Progenitor cell of endocrine pancreas (in vitro differentiated cells): ENCODE measurements around the gene REXO1. TPM values are rescaled to one million over a fixed set of nuclear protein-coding genes. Genes with fewer than 3 reads are reported as not detected.

ENCODE experiments used
- DNase-seq: peaks from one replicate; pipeline ENCODE4 v3.0.0; 2021; ENCODE audit warnings: low spot score; ENCODE audit not compliant: unreplicated experiment
- H3K27ac Mint-ChIP-seq: 2 replicates; pipeline ENCODE4 v1.8.0; 2021; ENCODE audit warnings: mild to moderate bottlenecking, moderate library complexity, mixed read lengths
- H3K27me3 Mint-ChIP-seq: 2 replicates; pipeline ENCODE4 v1.8.0; 2021; ENCODE audit warnings: mixed read lengths
- H3K36me3 Mint-ChIP-seq: 2 replicates; pipeline ENCODE4 v1.8.0; 2022; ENCODE audit warnings: mixed read lengths; ENCODE audit not compliant: insufficient read depth
- H3K4me1 Mint-ChIP-seq: 2 replicates; pipeline ENCODE4 v1.8.0; 2021; ENCODE audit warnings: low read depth, mixed read lengths
- H3K4me3 Mint-ChIP-seq: 2 replicates; pipeline ENCODE4 v1.8.0; 2021; ENCODE audit warnings: low read depth, mild to moderate bottlenecking, moderate library complexity, mixed read lengths
- H3K9me3 Mint-ChIP-seq: 2 replicates; pipeline ENCODE4 v1.8.0; 2021; ENCODE audit warnings: low read depth, mixed read lengths
- CTCF ChIP-seq: fragments of 200-600 bp; sonication (generic); IDR thresholded peaks from one replicate; pipeline ENCODE4 v1.5.0; 2021; ENCODE audit warnings: antibody characterized with exemption, mild to moderate bottlenecking; ENCODE audit not compliant: unreplicated experiment
- total RNA-seq: library from RNA; stranded (reverse); gene quantifications from 2 replicates; pipeline ENCODE4 v1.2.1, GENCODE V29; 2021

The REXO1 gene
- total RNA-seq, 1 donor from 2014 or later, result 42.8 TPM

GRCh38 chr19:1836458-1837221, 11.6 kb downstream of the REXO1 start:
- Mint-ChIP-seq H3K27me3 (no peaks in the 10 kb centered on the region), H3K27ac (no peak overlapping the region), H3K4me1 (no peaks in the 10 kb centered on the region), H3K4me3 (no peak overlapping the region), H3K36me3 (no peaks in the 10 kb centered on the region), H3K9me3 (no peaks in the 10 kb centered on the region)
- TF ChIP-seq CTCF, result no peak
- DNase-seq, result no peak

DNA sequence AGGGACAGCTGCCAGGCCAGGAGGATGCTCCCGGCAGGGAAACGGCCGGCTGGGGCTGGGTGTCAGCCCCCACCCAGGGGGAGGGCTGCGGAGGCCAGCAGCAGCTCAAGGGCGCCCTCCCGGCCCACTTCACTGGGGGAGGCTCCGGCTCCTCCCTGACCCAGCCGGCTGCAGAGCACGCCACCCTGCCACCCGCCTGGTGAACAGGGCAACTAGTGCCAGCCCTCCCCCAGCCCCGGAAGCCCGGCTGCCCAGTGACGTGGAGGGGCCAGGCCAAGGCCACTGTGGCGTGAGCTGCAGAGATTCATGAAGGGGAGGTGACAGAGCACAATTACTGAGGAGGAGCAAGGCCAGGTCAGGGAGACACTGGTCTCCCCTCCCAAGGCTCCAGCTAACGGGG, 14.7 kb downstream of the REXO1 start:
- DNase-seq, result no peak
- no peaks in the 10 kb centered on the region for H3K27me3 Mint-ChIP-seq
- peak overlapping the region; percentile 76 for H3K27ac Mint-ChIP-seq
- no peak overlapping the region for H3K4me3 Mint-ChIP-seq
- TF ChIP-seq CTCF, result no peak
- no peaks in the 10 kb centered on the region for H3K9me3 Mint-ChIP-seq
- no peaks in the 10 kb centered on the region for H3K4me1 Mint-ChIP-seq
- H3K36me3 Mint-ChIP-seq, result peaks cover 1% of the 10 kb centered on the region

- H3K9me3 Mint-ChIP-seq, result no peaks in the 10 kb centered on the region
- H3K4me1 Mint-ChIP-seq, result no peaks in the 10 kb centered on the region
- H3K36me3 Mint-ChIP-seq, result peaks cover 1% of the 10 kb centered on the region
- H3K4me3 Mint-ChIP-seq, result no peak overlapping the region
- H3K27ac Mint-ChIP-seq, result no peak overlapping the region
- TF ChIP-seq CTCF, result no peak
- no peaks in the 10 kb centered on the region for H3K27me3 Mint-ChIP-seq
- DNase-seq, result no peak
Observed at GRCh38 chr19:1832046-1832663, 16.1 kb downstream of the REXO1 start.

- Mint-ChIP-seq H3K27ac (no peak overlapping the region), H3K27me3 (no peaks in the 10 kb centered on the region), H3K4me1 (peaks cover 3% of the 10 kb centered on the region), H3K36me3 (peaks cover 2% of the 10 kb centered on the region), H3K9me3 (no peaks in the 10 kb centered on the region), H3K4me3 (no peak overlapping the region)
- TF ChIP-seq CTCF, result no peak
- DNase-seq, result no peak
Observed at GRCh38 chr19:1830978-1831377, 17.3 kb downstream of the REXO1 start.

- no peak for DNase-seq
- TF ChIP-seq CTCF, result no peak
- H3K27me3 Mint-ChIP-seq, result no peaks in the 10 kb centered on the region
- H3K27ac Mint-ChIP-seq, result no peak overlapping the region
- no peaks in the 10 kb centered on the region for H3K9me3 Mint-ChIP-seq
- no peak overlapping the region for H3K4me3 Mint-ChIP-seq
- peaks cover 5% of the 10 kb centered on the region for H3K36me3 Mint-ChIP-seq
- peaks cover 4% of the 10 kb centered on the region for H3K4me1 Mint-ChIP-seq
Observed at GRCh38 chr19:1830568-1830967, 17.7 kb downstream of the REXO1 start.
